GOT3 (cell line): ENCODE measurements around the gene ZNF181.
A peak's percentile ranks its signal among the peaks of the same experiment; 100 is the strongest.
"Not testable (repeated sequence)": the region's sequence is repeated elsewhere in the genome, so short reads cannot be mapped to it uniquely, and the experiment has no call there.

Source experiments
- DNase-seq: peaks from one replicate; lab custom pipeline; 2025; ENCODE audit warnings: mixed read lengths; lab: John Stamatoyannopoulos, UW

ZNF181 gene

GRCh38 chr19:34733746-34734536 lies at the start of gene ZNF181:
TSS of gene ZNF181 (plus strand) at chr19:34734243. CDS start at chr19:34735038, 795 bp downstream.
- DNase-seq = peak; percentile 48

GRCh38 chr19:34685266-34685665 lies 48.8 kb upstream of the ZNF181 start:
- not testable (repeated sequence) for DNase-seq

GRCh38 chr19:34686455-34686854 lies 47.6 kb upstream of the ZNF181 start:
- DNase-seq = no peak

GRCh38 chr19:34687348-34687747 lies 46.7 kb upstream of the ZNF181 start:
- DNase-seq = no peak

- DNase-seq = no peak
Observed at GRCh38 chr19:34688592-34688991, 45.5 kb upstream of the ZNF181 start.

- no peak for DNase-seq
Observed at GRCh38 chr19:34690372-34690771, 43.7 kb upstream of the ZNF181 start.

GRCh38 chr19:34692549-34692948 lies 41.5 kb upstream of the ZNF181 start:
- no peak for DNase-seq

GRCh38 chr19:34707661-34708060 lies 26.4 kb upstream of the ZNF181 start:
- no peak for DNase-seq

GRCh38 chr19:34711890-34712289 lies 22.2 kb upstream of the ZNF181 start:
- no peak for DNase-seq

GRCh38 chr19:34712395-34713261 lies 21.4 kb upstream of the ZNF181 start:
- no peak for DNase-seq

- no peak for DNase-seq
Observed at GRCh38 chr19:34713262-34713637, 20.8 kb upstream of the ZNF181 start.

GRCh38 chr19:34715357-34715756 lies 18.7 kb upstream of the ZNF181 start:
- DNase-seq = no peak

- no peak for DNase-seq
Observed at GRCh38 chr19:34722353-34722752, 11.7 kb upstream of the ZNF181 start.

- no peak for DNase-seq
Observed at GRCh38 chr19:34725400-34725799, 8.6 kb upstream of the ZNF181 start.

GRCh38 chr19:34731019-34731829 lies 2.8 kb upstream of the ZNF181 start:
- DNase-seq = no peak

- no peak for DNase-seq
Observed at GRCh38 chr19:34731964-34732363, 2.1 kb upstream of the ZNF181 start.

- DNase-seq = no peak
Observed at GRCh38 chr19:34732612-34733211, 1.3 kb upstream of the ZNF181 start.

GRCh38 chr19:34733266-34733745 lies 737 bp upstream of the ZNF181 start:
- DNase-seq = no peak

GRCh38 chr19:34734537-34735103 lies 577 bp downstream of the ZNF181 start:
- no peak for DNase-seq

- no peak for DNase-seq
Observed at GRCh38 chr19:34744896-34745690, 11.1 kb downstream of the ZNF181 start.
